MM.1S (cell line): ENCODE measurements around the gene SDHAF1.

ENCODE experiments used
- EZH2phosphoT487 ChIP-seq: fragments of 300-600 bp; sonication (generic); IDR thresholded peaks from 2 replicates; pipeline ENCODE4 v1.6.1; 2018; ENCODE audit warnings: antibody characterized with exemption, low read length
- TF ChIP-seq, protein P1 (sequence below): fragments of 300-600 bp; sonication (generic); IDR thresholded peaks from 2 replicates; pipeline ENCODE4 v1.5.1; 2016; ENCODE audit warnings: antibody characterized with exemption, low read length, mixed read lengths

DNA sequence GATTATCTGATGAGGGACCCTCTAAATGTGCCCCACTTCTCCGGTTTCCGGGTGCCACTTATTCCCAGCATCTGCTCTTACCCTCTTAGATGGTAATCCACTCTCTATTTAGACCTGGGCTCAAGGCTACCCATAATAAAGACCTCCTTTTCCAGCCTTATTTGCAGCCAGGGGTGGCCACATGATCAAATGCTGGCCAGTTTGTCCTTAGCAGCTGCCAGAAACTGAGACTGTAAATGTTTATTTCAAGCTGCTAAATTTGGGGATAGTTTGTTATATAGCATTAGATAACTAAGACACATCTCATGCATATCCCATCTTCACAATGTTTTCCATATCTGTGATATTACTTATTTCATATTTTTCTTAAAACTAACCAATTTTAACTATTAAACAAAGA is 49.0 kb downstream of the SDHAF1 start:
- TF ChIP-seq, protein P1, sequence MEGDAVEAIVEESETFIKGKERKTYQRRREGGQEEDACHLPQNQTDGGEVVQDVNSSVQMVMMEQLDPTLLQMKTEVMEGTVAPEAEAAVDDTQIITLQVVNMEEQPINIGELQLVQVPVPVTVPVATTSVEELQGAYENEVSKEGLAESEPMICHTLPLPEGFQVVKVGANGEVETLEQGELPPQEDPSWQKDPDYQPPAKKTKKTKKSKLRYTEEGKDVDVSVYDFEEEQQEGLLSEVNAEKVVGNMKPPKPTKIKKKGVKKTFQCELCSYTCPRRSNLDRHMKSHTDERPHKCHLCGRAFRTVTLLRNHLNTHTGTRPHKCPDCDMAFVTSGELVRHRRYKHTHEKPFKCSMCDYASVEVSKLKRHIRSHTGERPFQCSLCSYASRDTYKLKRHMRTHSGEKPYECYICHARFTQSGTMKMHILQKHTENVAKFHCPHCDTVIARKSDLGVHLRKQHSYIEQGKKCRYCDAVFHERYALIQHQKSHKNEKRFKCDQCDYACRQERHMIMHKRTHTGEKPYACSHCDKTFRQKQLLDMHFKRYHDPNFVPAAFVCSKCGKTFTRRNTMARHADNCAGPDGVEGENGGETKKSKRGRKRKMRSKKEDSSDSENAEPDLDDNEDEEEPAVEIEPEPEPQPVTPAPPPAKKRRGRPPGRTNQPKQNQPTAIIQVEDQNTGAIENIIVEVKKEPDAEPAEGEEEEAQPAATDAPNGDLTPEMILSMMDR: no peak
- no peak for TF ChIP-seq EZH2phosphoT487
